Measurements from ENCODE around the gene TRIM60.

- no peak for TF ChIP-seq POLR2A (IDR thresholded peaks at IDR 0.05)
- TF ChIP-seq CTCF (IDR thresholded peaks at IDR 0.05): no peak
These were observed 16.4 kb downstream of the TRIM60 start for GRCh38 chr4:165048170-165048569.
